GM23338 (cell line): ENCODE data around the gene NTMT1. TPM values are rescaled to one million over a fixed set of nuclear protein-coding genes. Genes with fewer than 3 reads are reported as not detected.

Source experiments
- ATAC-seq: fragments of 200-7000 bp; cut with Tn5 transposase; 3 replicates; pipeline ENCODE4 v1.9.1; 2020
- DNase-seq: peaks from one replicate; pipeline ENCODE4 v3.0.0-alpha.2; 2015; ENCODE audit warnings: low spot score
- H2AFZ ChIP-seq: fragments of 200-600 bp; sonication (generic); 2 replicates; pipeline ENCODE4 v1.8.0; 2016; ENCODE audit warnings: antibody characterized with exemption, mild to moderate bottlenecking, moderate library complexity
- H3F3A ChIP-seq: fragments of 200-600 bp; sonication (generic); replicated peaks from 2 replicates; pipeline ENCODE4 v1.8.0; 2017; ENCODE audit warnings: antibody characterized with exemption, mixed run types, low read depth
- H3K27ac ChIP-seq: fragments of 200-600 bp; sonication (generic); 2 replicates; pipeline ENCODE4 v1.6.1; 2016; ENCODE audit warnings: low read depth
- H3K27me3 ChIP-seq: fragments of 200-600 bp; sonication (generic); 2 replicates; pipeline ENCODE4 v1.8.0; 2016; ENCODE audit warnings: mild to moderate bottlenecking, mixed run types, moderate library complexity; ENCODE audit not compliant: insufficient read depth
- H3K36me3 ChIP-seq: fragments of 200-600 bp; sonication (generic); 2 replicates; pipeline ENCODE4 v1.8.0; 2016; ENCODE audit warnings: mild to moderate bottlenecking; ENCODE audit not compliant: insufficient read depth
- H3K4me1 ChIP-seq: fragments of 200-600 bp; sonication (generic); 2 replicates; pipeline ENCODE4 v1.8.0; 2016; ENCODE audit warnings: mild to moderate bottlenecking, moderate library complexity; ENCODE audit not compliant: insufficient read depth
- H3K4me2 ChIP-seq: fragments of 200-600 bp; sonication (generic); 2 replicates; pipeline ENCODE4 v1.7.1; 2017; ENCODE audit warnings: mixed run types
- H3K4me3 ChIP-seq: fragments of 200-600 bp; sonication (generic); 2 replicates; pipeline ENCODE4 v1.6.1; 2016; ENCODE audit warnings: mixed run types
- H3K79me2 ChIP-seq: fragments of 200-600 bp; sonication (generic); replicated peaks from 2 replicates; pipeline ENCODE4 v1.8.0; 2017; ENCODE audit warnings: mild to moderate bottlenecking; ENCODE audit not compliant: insufficient read depth
- H3K9me2 ChIP-seq: fragments of 200-600 bp; sonication (generic); 2 replicates; pipeline ENCODE4 v1.8.0; 2017; ENCODE audit not compliant: insufficient read depth
- H4K20me1 ChIP-seq: fragments of 200-600 bp; sonication (generic); replicated peaks from 2 replicates; pipeline ENCODE4 v1.8.0; 2017; ENCODE audit warnings: mild to moderate bottlenecking; ENCODE audit not compliant: insufficient read depth
- H3K27ac Mint-ChIP-seq: 2 replicates; pipeline ENCODE4 v1.8.0; 2020; ENCODE audit warnings: inconsistent platforms, mild to moderate bottlenecking, moderate library complexity, mixed read lengths
- H3K27me3 Mint-ChIP-seq: 3 replicates; pipeline ENCODE4 v1.8.0; 2022; ENCODE audit warnings: low read depth, mild to moderate bottlenecking, moderate library complexity, mixed read lengths, inconsistent platforms; ENCODE audit not compliant: insufficient read depth, poor library complexity
- H3K36me3 Mint-ChIP-seq: 3 replicates; pipeline ENCODE4 v1.8.0; 2021; ENCODE audit warnings: low read depth, mild to moderate bottlenecking, inconsistent platforms, moderate library complexity, mixed read lengths
- H3K4me1 Mint-ChIP-seq: 3 replicates; pipeline ENCODE4 v1.8.0; 2020; ENCODE audit warnings: mild to moderate bottlenecking, inconsistent platforms, mixed read lengths
- H3K4me3 Mint-ChIP-seq: 3 replicates; pipeline ENCODE4 v1.8.0; 2021; ENCODE audit warnings: moderate library complexity, mild to moderate bottlenecking, inconsistent platforms, mixed read lengths
- H3K9me3 Mint-ChIP-seq: 3 replicates; pipeline ENCODE4 v1.8.0; 2020; ENCODE audit warnings: moderate library complexity, mild to moderate bottlenecking, inconsistent platforms, mixed read lengths
- CREB1 ChIP-seq: fragments of 250-450 bp; sonication (Bioruptor Pico); IDR thresholded peaks from 2 replicates; pipeline ENCODE4 v1.5.0; 2020; ENCODE audit warnings: low read depth, mild to moderate bottlenecking, moderate library complexity
- JUNB ChIP-seq: IDR thresholded peaks from one replicate; pipeline ENCODE4 v1.6.1; 2016; ENCODE audit warnings: antibody characterized with exemption; ENCODE audit not compliant: unreplicated experiment
- NANOG ChIP-seq: IDR thresholded peaks from 2 replicates; pipeline ENCODE4 v1.6.1; 2016; ENCODE audit warnings: antibody characterized with exemption, borderline replicate concordance
- POLR2AphosphoS5 ChIP-seq: IDR thresholded peaks from 2 replicates; pipeline ENCODE4 v1.6.1; 2016; ENCODE audit warnings: antibody characterized with exemption, low read depth
- STAT1 ChIP-seq: IDR thresholded peaks from one replicate; pipeline ENCODE4 v1.6.1; 2016; ENCODE audit warnings: antibody characterized with exemption; ENCODE audit not compliant: unreplicated experiment
- ZNF331 ChIP-seq: fragments of 250-450 bp; sonication (Bioruptor Pico); IDR thresholded peaks from 2 replicates; pipeline ENCODE4 v1.5.0; 2020; ENCODE audit warnings: low read depth, mild to moderate bottlenecking, moderate library complexity
- polyA plus RNA-seq: library from polyadenylated mRNA; unstranded; fragments of >200 nt; fragmentation: Nextera tagmentation; extraction: Ambion mirVana; gene quantifications from 2 replicates; pipeline ENCODE4 v1.2.1, GENCODE V29; 2016
- total RNA-seq: library from RNA; depleted of rRNA; stranded (reverse); fragments of >200 nt; shearing (Covaris generic); gene quantifications from 2 replicates; pipeline ENCODE4 v1.2.3, GENCODE V29; 2014
- TF ChIP-seq, protein P1 (sequence below): fragments of 250-450 bp; sonication (Bioruptor Pico); IDR thresholded peaks from 2 replicates; pipeline ENCODE4 v1.5.0; 2020; ENCODE audit warnings: mild to moderate bottlenecking, moderate library complexity
- TF ChIP-seq, protein P2 (sequence below): IDR thresholded peaks from 2 replicates; pipeline ENCODE4 v1.6.1; 2016; ENCODE audit warnings: antibody characterized with exemption

The NTMT1 gene
- total and polyA plus RNA-seq, 2 experiments from 2014 or later: 59.4 to 108 TPM

DNA sequence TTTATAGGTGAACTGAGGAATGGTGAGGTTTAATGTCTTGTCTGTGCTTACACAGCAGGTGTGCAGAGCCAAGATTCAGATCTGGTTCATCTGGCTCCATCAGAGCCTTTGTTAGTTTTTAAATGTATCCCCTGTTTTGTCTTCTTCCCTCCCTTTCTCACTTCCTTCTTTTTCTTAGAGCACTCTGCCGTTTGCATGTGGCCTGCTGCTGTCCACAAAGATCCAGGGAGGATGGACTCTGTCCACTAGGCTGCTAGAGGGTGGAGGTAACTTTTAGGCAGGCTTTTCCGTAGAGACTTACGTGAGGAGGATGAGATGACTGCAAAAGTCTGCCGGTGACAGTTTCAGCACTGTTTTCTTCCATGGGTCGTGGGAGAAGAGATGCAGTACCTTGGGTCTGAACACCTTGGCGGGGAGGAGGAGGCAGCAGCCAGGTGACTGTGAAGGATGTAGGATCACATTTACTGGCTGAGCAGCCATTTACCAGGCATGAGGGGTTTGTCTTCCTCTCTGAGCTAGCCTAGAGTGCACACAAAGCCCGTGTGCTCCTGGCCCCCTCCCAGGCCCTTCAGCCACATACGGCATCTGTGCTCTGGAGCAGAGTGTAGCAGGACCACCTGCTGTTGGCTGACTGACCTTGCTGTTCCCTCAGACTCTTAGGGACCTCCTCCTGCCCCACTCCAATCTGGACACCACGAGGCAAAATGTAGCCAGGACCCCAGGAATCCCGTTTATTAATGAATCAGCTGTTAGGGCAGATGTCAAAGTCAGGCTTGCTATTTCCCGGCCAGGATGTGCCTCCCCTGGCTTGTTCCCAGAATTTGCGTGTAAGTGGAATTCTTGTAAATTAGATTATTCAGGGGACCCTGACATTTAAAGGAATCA, 1.8 kb downstream of the NTMT1 start (continued):
- TF ChIP-seq, protein P1, sequence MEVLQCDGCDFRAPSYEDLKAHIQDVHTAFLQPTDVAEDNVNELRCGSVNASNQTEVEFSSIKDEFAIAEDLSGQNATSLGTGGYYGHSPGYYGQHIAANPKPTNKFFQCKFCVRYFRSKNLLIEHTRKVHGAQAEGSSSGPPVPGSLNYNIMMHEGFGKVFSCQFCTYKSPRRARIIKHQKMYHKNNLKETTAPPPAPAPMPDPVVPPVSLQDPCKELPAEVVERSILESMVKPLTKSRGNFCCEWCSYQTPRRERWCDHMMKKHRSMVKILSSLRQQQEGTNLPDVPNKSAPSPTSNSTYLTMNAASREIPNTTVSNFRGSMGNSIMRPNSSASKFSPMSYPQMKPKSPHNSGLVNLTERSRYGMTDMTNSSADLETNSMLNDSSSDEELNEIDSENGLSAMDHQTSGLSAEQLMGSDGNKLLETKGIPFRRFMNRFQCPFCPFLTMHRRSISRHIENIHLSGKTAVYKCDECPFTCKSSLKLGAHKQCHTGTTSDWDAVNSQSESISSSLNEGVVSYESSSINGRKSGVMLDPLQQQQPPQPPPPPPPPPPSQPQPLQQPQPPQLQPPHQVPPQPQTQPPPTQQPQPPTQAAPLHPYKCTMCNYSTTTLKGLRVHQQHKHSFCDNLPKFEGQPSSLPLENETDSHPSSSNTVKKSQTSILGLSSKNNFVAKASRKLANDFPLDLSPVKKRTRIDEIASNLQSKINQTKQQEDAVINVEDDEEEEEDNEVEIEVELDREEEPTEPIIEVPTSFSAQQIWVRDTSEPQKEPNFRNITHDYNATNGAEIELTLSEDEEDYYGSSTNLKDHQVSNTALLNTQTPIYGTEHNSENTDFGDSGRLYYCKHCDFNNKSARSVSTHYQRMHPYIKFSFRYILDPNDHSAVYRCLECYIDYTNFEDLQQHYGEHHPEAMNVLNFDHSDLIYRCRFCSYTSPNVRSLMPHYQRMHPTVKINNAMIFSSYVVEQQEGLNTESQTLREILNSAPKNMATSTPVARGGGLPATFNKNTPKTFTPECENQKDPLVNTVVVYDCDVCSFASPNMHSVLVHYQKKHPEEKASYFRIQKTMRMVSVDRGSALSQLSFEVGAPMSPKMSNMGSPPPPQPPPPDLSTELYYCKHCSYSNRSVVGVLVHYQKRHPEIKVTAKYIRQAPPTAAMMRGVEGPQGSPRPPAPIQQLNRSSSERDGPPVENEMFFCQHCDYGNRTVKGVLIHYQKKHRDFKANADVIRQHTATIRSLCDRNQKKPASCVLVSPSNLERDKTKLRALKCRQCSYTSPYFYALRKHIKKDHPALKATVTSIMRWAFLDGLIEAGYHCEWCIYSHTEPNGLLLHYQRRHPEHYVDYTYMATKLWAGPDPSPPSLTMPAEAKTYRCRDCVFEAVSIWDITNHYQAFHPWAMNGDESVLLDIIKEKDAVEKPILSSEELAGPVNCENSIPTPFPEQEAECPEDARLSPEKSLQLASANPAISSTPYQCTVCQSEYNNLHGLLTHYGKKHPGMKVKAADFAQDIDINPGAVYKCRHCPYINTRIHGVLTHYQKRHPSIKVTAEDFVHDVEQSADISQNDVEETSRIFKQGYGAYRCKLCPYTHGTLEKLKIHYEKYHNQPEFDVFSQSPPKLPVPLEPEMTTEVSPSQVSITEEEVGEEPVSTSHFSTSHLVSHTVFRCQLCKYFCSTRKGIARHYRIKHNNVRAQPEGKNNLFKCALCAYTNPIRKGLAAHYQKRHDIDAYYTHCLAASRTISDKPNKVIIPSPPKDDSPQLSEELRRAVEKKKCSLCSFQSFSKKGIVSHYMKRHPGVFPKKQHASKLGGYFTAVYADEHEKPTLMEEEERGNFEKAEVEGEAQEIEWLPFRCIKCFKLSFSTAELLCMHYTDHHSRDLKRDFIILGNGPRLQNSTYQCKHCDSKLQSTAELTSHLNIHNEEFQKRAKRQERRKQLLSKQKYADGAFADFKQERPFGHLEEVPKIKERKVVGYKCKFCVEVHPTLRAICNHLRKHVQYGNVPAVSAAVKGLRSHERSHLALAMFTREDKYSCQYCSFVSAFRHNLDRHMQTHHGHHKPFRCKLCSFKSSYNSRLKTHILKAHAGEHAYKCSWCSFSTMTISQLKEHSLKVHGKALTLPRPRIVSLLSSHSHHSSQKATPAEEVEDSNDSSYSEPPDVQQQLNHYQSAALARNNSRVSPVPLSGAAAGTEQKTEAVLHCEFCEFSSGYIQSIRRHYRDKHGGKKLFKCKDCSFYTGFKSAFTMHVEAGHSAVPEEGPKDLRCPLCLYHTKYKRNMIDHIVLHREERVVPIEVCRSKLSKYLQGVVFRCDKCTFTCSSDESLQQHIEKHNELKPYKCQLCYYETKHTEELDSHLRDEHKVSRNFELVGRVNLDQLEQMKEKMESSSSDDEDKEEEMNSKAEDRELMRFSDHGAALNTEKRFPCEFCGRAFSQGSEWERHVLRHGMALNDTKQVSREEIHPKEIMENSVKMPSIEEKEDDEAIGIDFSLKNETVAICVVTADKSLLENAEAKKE: no peak
- TF ChIP-seq STAT1 (no peak), JUNB (no peak), POLR2AphosphoS5 (no peak), CREB1 (CRISPR knock-in tag) (no peak), ZNF331 (CRISPR knock-in tag) (no peak)
- TF ChIP-seq, protein P2, sequence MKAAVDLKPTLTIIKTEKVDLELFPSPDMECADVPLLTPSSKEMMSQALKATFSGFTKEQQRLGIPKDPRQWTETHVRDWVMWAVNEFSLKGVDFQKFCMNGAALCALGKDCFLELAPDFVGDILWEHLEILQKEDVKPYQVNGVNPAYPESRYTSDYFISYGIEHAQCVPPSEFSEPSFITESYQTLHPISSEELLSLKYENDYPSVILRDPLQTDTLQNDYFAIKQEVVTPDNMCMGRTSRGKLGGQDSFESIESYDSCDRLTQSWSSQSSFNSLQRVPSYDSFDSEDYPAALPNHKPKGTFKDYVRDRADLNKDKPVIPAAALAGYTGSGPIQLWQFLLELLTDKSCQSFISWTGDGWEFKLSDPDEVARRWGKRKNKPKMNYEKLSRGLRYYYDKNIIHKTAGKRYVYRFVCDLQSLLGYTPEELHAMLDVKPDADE: no peak

DNA sequence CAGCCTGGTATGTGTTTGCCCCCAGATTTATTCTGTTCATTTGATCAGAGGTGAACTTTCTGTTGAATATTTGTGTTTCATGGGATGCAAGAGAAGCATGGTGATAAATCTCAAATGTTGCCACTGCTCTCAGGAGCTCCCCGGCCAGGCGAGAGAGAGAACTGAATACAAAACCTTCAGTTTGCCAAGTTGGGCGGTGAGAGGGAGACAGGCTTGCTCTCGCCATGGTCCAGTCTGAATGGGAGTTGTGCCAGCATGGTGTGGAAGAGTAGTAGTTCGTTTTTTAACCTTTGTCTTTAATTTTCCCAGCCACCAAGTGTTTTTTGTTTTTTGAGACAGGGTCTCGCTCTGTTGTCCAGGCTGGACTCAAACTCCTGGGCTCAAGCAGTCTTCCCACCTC, 2.7 kb downstream of the NTMT1 start:
- H3K9me2 ChIP-seq: no peaks in the 10 kb centered on the region
- H3K4me3 ChIP-seq: no peak overlapping the region
- H3K4me1 Mint-ChIP-seq: peaks cover 52% of the 10 kb centered on the region
- no peak overlapping the region; the same call in 2 of the 3 replicates for H3K4me3 Mint-ChIP-seq
- no peaks in the 10 kb centered on the region for H3K27me3 ChIP-seq
- peaks cover 77% of the 10 kb centered on the region for H3K79me2 ChIP-seq
- H3F3A ChIP-seq: 0 out of 2 replicates have a peak, but pooled peaks cover 6% of the 10 kb centered on the region
- peaks cover 33% of the 10 kb centered on the region for H3K4me1 ChIP-seq
- H3K4me2 ChIP-seq: no peak overlapping the region
- H3K27ac ChIP-seq: no peak overlapping the region
- peaks cover 22% of the 10 kb centered on the region for H3K27me3 Mint-ChIP-seq
- ATAC-seq: no peak
- H2AFZ ChIP-seq: no peak overlapping the region
- no peak for DNase-seq
- peak overlapping the region; percentile 69; the same call in 1 of the 2 replicates for H3K27ac Mint-ChIP-seq
- peaks cover 58% of the 10 kb centered on the region for H4K20me1 ChIP-seq
- H3K36me3 Mint-ChIP-seq: peaks cover 30% of the 10 kb centered on the region
- H3K9me3 Mint-ChIP-seq: no peaks in the 10 kb centered on the region
- H3K36me3 ChIP-seq: no peaks in the 10 kb centered on the region
- TF ChIP-seq NANOG: no peak
- TF ChIP-seq, protein P1: no peak
